ENCODE results near the gene GTSE1.

The GTSE1 gene

GRCh38 chr22:46326066-46326680, 29.5 kb downstream of the GTSE1 start:
- Histone ChIP-seq H3K27ac (ENCODE audit: insufficient read depth, low read depth, low read length, poor library complexity, severe bottlenecking) (no peak overlapping the region), H3K4me1 (ENCODE audit: control insufficient read depth, insufficient read depth, low read length) (no peaks in the 10 kb centered on the region), H3K36me3 (ENCODE audit: control insufficient read depth, insufficient read depth, low read length) (peaks cover 40% of the 10 kb centered on the region), H3K4me3 (ENCODE audit: insufficient read depth, low read depth, low read length) (no peak overlapping the region), H3K9me3 (ENCODE audit: control insufficient read depth, low read length) (no peaks in the 10 kb centered on the region), H3K27me3 (ENCODE audit: control insufficient read depth, insufficient read depth, low read length, poor library complexity, severe bottlenecking) (no peaks in the 10 kb centered on the region)
- 92 to 93% methylated on average over 23 of the region's 23 CpGs for WGBS, 2 experiments

DNA sequence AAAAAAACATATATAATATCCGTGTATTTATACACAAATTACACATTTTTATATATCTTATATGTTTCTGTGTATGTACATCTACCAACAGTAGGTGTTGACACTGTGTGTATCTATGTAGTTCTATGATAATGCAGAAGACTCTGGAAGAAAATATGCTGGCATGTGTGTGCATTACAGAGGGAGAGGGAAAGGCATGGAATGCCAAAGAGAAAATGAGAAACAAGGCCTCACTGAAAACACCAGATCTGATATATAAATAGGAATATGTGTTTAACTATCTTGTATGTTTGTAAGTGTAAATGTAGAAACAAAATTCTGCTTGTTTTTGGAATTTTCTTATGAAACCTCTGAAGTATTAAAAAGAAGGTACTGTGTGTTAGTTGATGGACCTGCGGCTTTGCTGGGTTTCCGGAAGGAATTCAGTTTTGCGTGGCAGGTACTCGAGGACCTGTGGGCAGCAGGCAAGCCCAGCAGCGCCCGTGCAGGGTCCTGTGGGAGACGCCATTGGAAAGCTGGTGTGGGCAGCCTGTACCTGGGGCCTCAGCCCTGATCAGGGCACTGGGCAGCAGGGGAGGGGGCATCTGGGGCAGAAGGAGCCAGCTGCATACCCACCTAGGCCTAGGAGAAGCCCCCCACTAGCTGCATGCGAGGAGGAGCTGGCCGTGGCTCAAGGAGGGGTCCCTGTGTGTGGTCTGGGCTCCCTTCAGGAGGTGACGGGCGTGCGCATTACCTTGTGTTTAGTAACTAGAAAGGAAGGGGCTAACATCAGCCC, 31.2 kb downstream of the GTSE1 start:
- WGBS, 2 experiments = 93 to 96% methylated on average over 12 of the region's 13 CpGs
- H3K4me1 ChIP-seq (ENCODE audit: control insufficient read depth, insufficient read depth, low read length) = no peaks in the 10 kb centered on the region
- H3K4me3 ChIP-seq (ENCODE audit: insufficient read depth, low read depth, low read length) = no peak overlapping the region
- no peaks in the 10 kb centered on the region for H3K27me3 ChIP-seq (ENCODE audit: control insufficient read depth, insufficient read depth, low read length, poor library complexity, severe bottlenecking)
- peaks cover 41% of the 10 kb centered on the region for H3K36me3 ChIP-seq (ENCODE audit: control insufficient read depth, insufficient read depth, low read length)
- no peaks in the 10 kb centered on the region for H3K9me3 ChIP-seq (ENCODE audit: control insufficient read depth, low read length)
- no peak overlapping the region for H3K27ac ChIP-seq (ENCODE audit: insufficient read depth, low read depth, low read length, poor library complexity, severe bottlenecking)

GRCh38 chr22:46328797-46329196, 32.1 kb downstream of the GTSE1 start:
- WGBS, 2 experiments = 95% methylated on average over 11 of the region's 11 CpGs
- peaks cover 39% of the 10 kb centered on the region for H3K36me3 ChIP-seq (ENCODE audit: control insufficient read depth, insufficient read depth, low read length)

DNA sequence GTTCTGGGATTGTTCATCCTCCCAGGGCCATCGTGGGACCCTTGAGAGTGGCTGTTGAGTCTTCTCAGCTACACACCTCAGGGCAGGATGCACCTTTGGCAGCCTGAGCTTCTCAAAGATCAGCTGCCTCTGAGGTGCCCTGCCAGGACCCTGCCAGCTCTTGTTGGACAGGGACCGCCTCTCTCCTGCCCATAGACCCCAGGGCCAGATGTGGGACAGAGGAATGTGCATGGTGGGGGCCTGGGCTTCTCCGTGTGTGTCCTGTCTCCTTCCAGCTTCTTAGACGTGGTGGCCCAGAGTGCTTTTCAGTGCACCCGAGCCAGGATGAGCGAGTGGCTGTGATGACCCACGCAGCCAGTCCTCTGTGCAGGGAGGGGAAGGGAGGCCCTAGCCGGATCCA, 32.9 kb downstream of the GTSE1 start:
- Histone ChIP-seq H3K4me1 (ENCODE audit: control insufficient read depth, insufficient read depth, low read length) (no peaks in the 10 kb centered on the region), H3K27ac (ENCODE audit: insufficient read depth, low read depth, low read length, poor library complexity, severe bottlenecking) (no peak overlapping the region), H3K27me3 (ENCODE audit: control insufficient read depth, insufficient read depth, low read length, poor library complexity, severe bottlenecking) (no peaks in the 10 kb centered on the region), H3K9me3 (ENCODE audit: control insufficient read depth, low read length) (no peaks in the 10 kb centered on the region), H3K4me3 (ENCODE audit: insufficient read depth, low read depth, low read length) (no peak overlapping the region), H3K36me3 (ENCODE audit: control insufficient read depth, insufficient read depth, low read length) (peaks cover 35% of the 10 kb centered on the region)
- 91 to 94% methylated on average over 8 of the region's 8 CpGs for WGBS, 2 experiments

More at GRCh38 chr22:46328797-46329196, 32.1 kb downstream of the GTSE1 start:
- H3K27me3 ChIP-seq (ENCODE audit: control insufficient read depth, insufficient read depth, low read length, poor library complexity, severe bottlenecking) = no peaks in the 10 kb centered on the region
- no peak overlapping the region for H3K27ac ChIP-seq (ENCODE audit: insufficient read depth, low read depth, low read length, poor library complexity, severe bottlenecking)
- no peaks in the 10 kb centered on the region for H3K4me1 ChIP-seq (ENCODE audit: control insufficient read depth, insufficient read depth, low read length)
- no peaks in the 10 kb centered on the region for H3K9me3 ChIP-seq (ENCODE audit: control insufficient read depth, low read length)
- H3K4me3 ChIP-seq (ENCODE audit: insufficient read depth, low read depth, low read length) = no peak overlapping the region

- Histone ChIP-seq H3K4me3 (ENCODE audit: insufficient read depth, low read depth, low read length) (no peak overlapping the region), H3K36me3 (ENCODE audit: control insufficient read depth, insufficient read depth, low read length) (peaks cover 34% of the 10 kb centered on the region), H3K4me1 (ENCODE audit: control insufficient read depth, insufficient read depth, low read length) (no peaks in the 10 kb centered on the region), H3K9me3 (ENCODE audit: control insufficient read depth, low read length) (no peaks in the 10 kb centered on the region), H3K27me3 (ENCODE audit: control insufficient read depth, insufficient read depth, low read length, poor library complexity, severe bottlenecking) (no peaks in the 10 kb centered on the region), H3K27ac (ENCODE audit: insufficient read depth, low read depth, low read length, poor library complexity, severe bottlenecking) (no peak overlapping the region)
- 98 to 100% methylated on average over 4 of the region's 4 CpGs for WGBS, 2 experiments
Observed at GRCh38 chr22:46330426-46330825, 33.8 kb downstream of the GTSE1 start.

GRCh38 chr22:46331496-46331895, 34.8 kb downstream of the GTSE1 start:
- no peak overlapping the region for H3K4me3 ChIP-seq (ENCODE audit: insufficient read depth, low read depth, low read length)
- WGBS, 2 experiments = 97% methylated on average over 23 of the region's 23 CpGs
- H3K36me3 ChIP-seq (ENCODE audit: control insufficient read depth, insufficient read depth, low read length) = peaks cover 25% of the 10 kb centered on the region

DNA sequence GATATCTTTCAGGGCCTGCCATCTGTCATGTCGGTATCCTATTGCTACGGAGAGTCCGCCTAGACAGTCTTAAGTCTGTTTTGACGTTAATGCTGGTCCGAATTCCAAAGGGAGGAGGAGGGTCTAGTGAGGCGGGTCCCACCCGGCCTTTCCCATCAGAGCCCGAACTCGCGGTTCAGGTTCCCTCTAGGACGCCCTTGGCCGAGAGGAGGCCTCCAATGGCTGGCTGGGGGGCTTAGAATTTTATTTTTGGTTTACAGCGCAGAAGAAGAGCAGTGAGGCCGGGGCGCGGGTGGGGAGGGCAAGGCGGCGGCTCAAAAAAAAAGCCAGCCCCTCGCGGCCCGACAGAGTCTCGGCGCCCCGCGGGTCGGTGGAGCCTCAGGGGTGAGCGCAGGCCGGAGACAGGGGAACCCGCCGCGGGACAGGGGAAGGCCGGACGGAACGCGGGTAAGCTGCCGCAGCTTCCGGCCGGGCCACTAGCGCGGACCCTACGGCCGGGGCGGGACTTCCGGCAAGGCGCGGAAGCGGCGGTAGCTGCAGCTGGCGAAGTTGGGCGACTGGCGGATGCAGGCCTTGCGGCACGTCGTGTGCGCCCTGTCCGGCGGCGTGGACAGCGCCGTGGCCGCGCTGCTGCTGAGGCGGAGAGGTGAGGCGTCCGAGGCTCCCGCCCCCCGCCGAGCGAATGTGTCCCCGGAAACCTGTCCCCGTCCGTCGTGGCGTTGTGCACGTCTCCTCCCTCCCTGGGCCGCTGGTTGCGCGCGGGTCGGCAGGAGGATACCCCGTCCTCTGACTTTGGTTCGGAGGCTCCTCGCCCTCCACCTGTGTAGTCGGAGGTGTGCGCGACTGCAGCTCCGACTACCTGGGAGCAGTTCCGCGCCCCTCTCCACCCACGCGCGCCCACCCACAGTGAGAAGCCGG, 38.8 kb downstream of the GTSE1 start, which contains the start of gene TRMU:
TSS of gene TRMU (plus strand) at position 514 of the 918 bp plus-strand sequence. CDS start at position 565, 51 bp downstream.
- Histone ChIP-seq H3K4me1 (ENCODE audit: control insufficient read depth, insufficient read depth, low read length) (no peaks in the 10 kb centered on the region), H3K27me3 (ENCODE audit: control insufficient read depth, insufficient read depth, low read length, poor library complexity, severe bottlenecking) (no peaks in the 10 kb centered on the region), H3K4me3 (ENCODE audit: insufficient read depth, low read depth, low read length) (peak within 1 kb of the TSS; percentile 99), H3K9me3 (ENCODE audit: control insufficient read depth, low read length) (no peaks in the 10 kb centered on the region), H3K27ac (ENCODE audit: insufficient read depth, low read depth, low read length, poor library complexity, severe bottlenecking) (peak within 1 kb of the TSS; percentile 83), H3K36me3 (ENCODE audit: control insufficient read depth, insufficient read depth, low read length) (peaks cover 9% of the 10 kb centered on the region)
- 1% methylated on average over 93 of the region's 93 CpGs for WGBS, 2 experiments

More at GRCh38 chr22:46331496-46331895, 34.8 kb downstream of the GTSE1 start:
- H3K27ac ChIP-seq (ENCODE audit: insufficient read depth, low read depth, low read length, poor library complexity, severe bottlenecking) = no peak overlapping the region
- no peaks in the 10 kb centered on the region for H3K27me3 ChIP-seq (ENCODE audit: control insufficient read depth, insufficient read depth, low read length, poor library complexity, severe bottlenecking)
- no peaks in the 10 kb centered on the region for H3K9me3 ChIP-seq (ENCODE audit: control insufficient read depth, low read length)
- no peaks in the 10 kb centered on the region for H3K4me1 ChIP-seq (ENCODE audit: control insufficient read depth, insufficient read depth, low read length)

- Histone ChIP-seq H3K36me3 (ENCODE audit: control insufficient read depth, insufficient read depth, low read length) (peaks cover 5% of the 10 kb centered on the region), H3K27me3 (ENCODE audit: control insufficient read depth, insufficient read depth, low read length, poor library complexity, severe bottlenecking) (no peaks in the 10 kb centered on the region), H3K27ac (ENCODE audit: insufficient read depth, low read depth, low read length, poor library complexity, severe bottlenecking) (no peak overlapping the region), H3K4me1 (ENCODE audit: control insufficient read depth, insufficient read depth, low read length) (no peaks in the 10 kb centered on the region), H3K9me3 (ENCODE audit: control insufficient read depth, low read length) (no peaks in the 10 kb centered on the region), H3K4me3 (ENCODE audit: insufficient read depth, low read depth, low read length) (peak overlapping the region; percentile 99)
- WGBS, 2 experiments = 13 to 17% methylated on average over 42 of the region's 42 CpGs
Observed at GRCh38 chr22:46336119-46337078, 39.7 kb downstream of the GTSE1 start.

DNA sequence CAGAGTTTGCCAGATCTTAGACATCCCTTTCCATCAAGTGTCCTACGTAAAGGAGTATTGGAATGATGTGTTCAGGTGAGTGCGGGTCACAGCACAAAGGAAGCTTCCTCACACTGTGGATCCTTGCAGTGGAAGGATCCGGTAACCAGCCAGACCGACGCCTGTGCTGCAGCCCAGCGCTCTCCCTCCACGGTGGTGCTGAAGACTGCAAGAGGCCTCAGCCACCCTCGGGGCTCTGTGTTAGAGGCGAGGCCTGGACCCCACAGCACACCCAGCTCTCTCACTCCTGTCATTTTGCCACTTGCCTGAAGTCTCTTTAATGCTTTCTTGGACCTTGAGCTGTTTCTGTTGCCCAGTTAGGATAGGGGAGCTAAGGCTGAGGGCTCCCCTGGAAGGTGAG, 41.2 kb downstream of the GTSE1 start:
- no peaks in the 10 kb centered on the region for H3K4me1 ChIP-seq (ENCODE audit: control insufficient read depth, insufficient read depth, low read length)
- no peaks in the 10 kb centered on the region for H3K27me3 ChIP-seq (ENCODE audit: control insufficient read depth, insufficient read depth, low read length, poor library complexity, severe bottlenecking)
- no peak overlapping the region for H3K4me3 ChIP-seq (ENCODE audit: insufficient read depth, low read depth, low read length)
- H3K9me3 ChIP-seq (ENCODE audit: control insufficient read depth, low read length) = no peaks in the 10 kb centered on the region
- H3K27ac ChIP-seq (ENCODE audit: insufficient read depth, low read depth, low read length, poor library complexity, severe bottlenecking) = no peak overlapping the region
- H3K36me3 ChIP-seq (ENCODE audit: control insufficient read depth, insufficient read depth, low read length) = peaks cover 5% of the 10 kb centered on the region
- WGBS, 2 experiments = 93 to 96% methylated on average over 9 of the region's 9 CpGs
